ENCODE measurements around the gene IWS1.

IWS1 gene

GRCh38 chr2:127449414-127449813, 76.9 kb downstream of the IWS1 start:
- Histone ChIP-seq H3K27ac (ENCODE audit: low read length) (peak overlapping the region; percentile 32), H3K9ac (ENCODE audit: low read length) (no peak overlapping the region), H3K4me1 (ENCODE audit: control insufficient read depth, low read depth, low read length) (peaks cover 12% of the 10 kb centered on the region), H3K4me3 (ENCODE audit: low read length) (no peak overlapping the region), H3K9me3 (ENCODE audit: control insufficient read depth, low read depth, low read length) (no peaks in the 10 kb centered on the region), H3K36me3 (ENCODE audit: control insufficient read depth, low read depth, low read length) (no peaks in the 10 kb centered on the region), H3K27me3 (ENCODE audit: control insufficient read depth, insufficient read depth, low read length) (no peaks in the 10 kb centered on the region)

DNA sequence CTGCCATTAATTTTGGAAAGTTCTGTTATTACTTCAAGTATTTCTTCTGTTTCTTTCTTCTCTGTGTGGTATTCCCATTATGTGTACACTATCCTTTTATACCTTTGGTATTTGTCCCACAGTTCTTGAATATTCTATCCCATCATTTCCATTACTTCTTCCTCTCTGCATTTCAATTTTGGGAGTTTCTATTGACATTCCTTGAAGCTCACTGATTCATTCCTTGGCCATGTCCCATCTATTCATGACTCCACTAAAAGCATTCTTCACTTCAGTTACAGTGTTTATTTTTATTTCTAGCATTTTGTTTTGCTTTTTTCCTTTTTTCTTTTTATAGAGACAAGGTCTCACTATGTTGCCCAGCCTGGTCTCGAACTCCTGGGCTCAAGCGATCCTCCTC, 77.8 kb downstream of the IWS1 start:
- no peak overlapping the region for H3K9ac ChIP-seq (ENCODE audit: low read length)
- H3K4me1 ChIP-seq (ENCODE audit: control insufficient read depth, low read depth, low read length), result peaks cover 12% of the 10 kb centered on the region
- no peaks in the 10 kb centered on the region for H3K27me3 ChIP-seq (ENCODE audit: control insufficient read depth, insufficient read depth, low read length)
- H3K9me3 ChIP-seq (ENCODE audit: control insufficient read depth, low read depth, low read length), result no peaks in the 10 kb centered on the region
- no peak overlapping the region for H3K27ac ChIP-seq (ENCODE audit: low read length)
- no peak overlapping the region for H3K4me3 ChIP-seq (ENCODE audit: low read length)
- H3K36me3 ChIP-seq (ENCODE audit: control insufficient read depth, low read depth, low read length), result no peaks in the 10 kb centered on the region

DNA sequence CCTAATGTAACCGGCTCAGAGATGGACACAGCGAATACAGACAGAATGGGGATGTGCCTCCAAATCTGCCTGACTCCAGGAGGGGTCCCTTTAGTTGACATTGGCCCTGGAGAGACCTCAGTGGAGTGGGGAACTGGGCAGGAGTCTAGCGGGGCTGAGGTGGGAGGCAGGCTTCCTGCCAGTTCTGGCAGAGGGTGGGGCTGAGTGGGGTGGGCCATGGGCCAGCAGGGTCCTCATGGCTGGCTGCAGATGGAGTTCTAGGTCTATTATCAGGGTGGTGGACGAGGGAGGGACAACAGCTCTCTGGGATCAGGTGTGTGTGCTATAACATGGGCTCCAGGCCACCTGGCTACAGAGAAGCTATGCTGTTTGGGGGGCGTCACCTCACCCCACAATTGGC, 86.9 kb downstream of the IWS1 start:
- no peaks in the 10 kb centered on the region for H3K4me1 ChIP-seq (ENCODE audit: control insufficient read depth, low read depth, low read length)
- H3K9ac ChIP-seq (ENCODE audit: low read length), result no peak overlapping the region
- H3K27me3 ChIP-seq (ENCODE audit: control insufficient read depth, insufficient read depth, low read length), result no peaks in the 10 kb centered on the region
- H3K36me3 ChIP-seq (ENCODE audit: control insufficient read depth, low read depth, low read length), result no peaks in the 10 kb centered on the region
- no peak overlapping the region for H3K27ac ChIP-seq (ENCODE audit: low read length)
- no peaks in the 10 kb centered on the region for H3K9me3 ChIP-seq (ENCODE audit: control insufficient read depth, low read depth, low read length)
- H3K4me3 ChIP-seq (ENCODE audit: low read length), result no peak overlapping the region

DNA sequence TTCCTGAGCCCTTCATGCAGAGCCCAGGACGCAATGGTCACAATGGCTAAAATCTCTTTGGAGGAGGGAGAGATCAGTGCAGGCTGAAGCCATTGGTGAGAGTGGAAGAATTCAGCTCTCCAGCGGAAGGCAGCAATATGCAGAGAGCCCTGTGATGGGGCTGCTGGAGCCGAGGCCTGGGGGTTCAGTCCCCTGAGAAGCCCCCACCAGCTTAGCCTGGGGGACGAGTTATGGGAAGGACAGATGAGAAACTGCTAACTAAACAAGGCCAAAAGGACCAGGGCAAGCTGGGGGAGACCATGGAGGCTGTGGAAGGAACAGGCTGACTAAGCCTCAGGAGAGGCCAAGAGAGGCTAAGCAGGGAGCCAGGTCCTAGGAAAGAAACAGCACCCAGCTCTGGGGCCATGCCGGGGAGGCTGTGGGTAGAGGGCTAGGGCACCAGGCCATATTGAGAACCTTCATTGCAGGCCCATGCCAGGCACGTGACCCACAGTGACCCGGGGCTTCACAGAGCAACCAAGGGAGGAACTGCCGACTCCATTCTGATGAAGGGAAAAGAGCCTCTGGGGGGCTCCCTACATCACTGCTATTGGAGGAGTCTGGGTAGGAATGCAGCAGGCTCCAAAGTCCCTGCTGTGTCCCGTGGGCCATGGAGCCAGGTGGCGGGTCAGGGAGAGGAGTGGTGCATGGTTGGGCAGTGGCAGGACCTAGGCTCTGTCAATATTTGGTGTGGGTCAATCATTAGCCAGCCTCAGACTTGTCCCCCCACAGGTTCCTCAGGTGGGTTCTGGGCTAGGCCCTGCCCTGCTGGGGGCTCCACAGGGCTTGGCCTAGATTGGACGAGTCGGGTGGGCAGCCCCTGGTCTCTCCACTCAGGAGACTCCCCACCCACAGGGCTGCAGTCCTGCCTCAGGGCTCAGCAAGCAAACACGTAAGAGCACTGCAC, 88.2 kb downstream of the IWS1 start:
- H3K4me1 ChIP-seq (ENCODE audit: control insufficient read depth, low read depth, low read length), result no peaks in the 10 kb centered on the region
- no peak overlapping the region for H3K9ac ChIP-seq (ENCODE audit: low read length)
- H3K4me3 ChIP-seq (ENCODE audit: low read length), result no peak overlapping the region
- H3K9me3 ChIP-seq (ENCODE audit: control insufficient read depth, low read depth, low read length), result no peaks in the 10 kb centered on the region
- no peaks in the 10 kb centered on the region for H3K27me3 ChIP-seq (ENCODE audit: control insufficient read depth, insufficient read depth, low read length)
- H3K27ac ChIP-seq (ENCODE audit: low read length), result no peak overlapping the region
- H3K36me3 ChIP-seq (ENCODE audit: control insufficient read depth, low read depth, low read length), result no peaks in the 10 kb centered on the region

- Histone ChIP-seq H3K4me3 (ENCODE audit: low read length) (no peak overlapping the region), H3K27me3 (ENCODE audit: control insufficient read depth, insufficient read depth, low read length) (no peaks in the 10 kb centered on the region), H3K4me1 (ENCODE audit: control insufficient read depth, low read depth, low read length) (no peaks in the 10 kb centered on the region), H3K9me3 (ENCODE audit: control insufficient read depth, low read depth, low read length) (no peaks in the 10 kb centered on the region), H3K27ac (ENCODE audit: low read length) (no peak overlapping the region), H3K36me3 (ENCODE audit: control insufficient read depth, low read depth, low read length) (no peaks in the 10 kb centered on the region), H3K9ac (ENCODE audit: low read length) (no peak overlapping the region)
These were observed 89.2 kb downstream of the IWS1 start for GRCh38 chr2:127437056-127437455.

GRCh38 chr2:127434515-127434914, 91.8 kb downstream of the IWS1 start:
- Histone ChIP-seq H3K4me1 (ENCODE audit: control insufficient read depth, low read depth, low read length) (no peaks in the 10 kb centered on the region), H3K27ac (ENCODE audit: low read length) (no peak overlapping the region), H3K4me3 (ENCODE audit: low read length) (no peak overlapping the region), H3K27me3 (ENCODE audit: control insufficient read depth, insufficient read depth, low read length) (no peaks in the 10 kb centered on the region), H3K36me3 (ENCODE audit: control insufficient read depth, low read depth, low read length) (no peaks in the 10 kb centered on the region), H3K9ac (ENCODE audit: low read length) (no peak overlapping the region), H3K9me3 (ENCODE audit: control insufficient read depth, low read depth, low read length) (no peaks in the 10 kb centered on the region)

DNA sequence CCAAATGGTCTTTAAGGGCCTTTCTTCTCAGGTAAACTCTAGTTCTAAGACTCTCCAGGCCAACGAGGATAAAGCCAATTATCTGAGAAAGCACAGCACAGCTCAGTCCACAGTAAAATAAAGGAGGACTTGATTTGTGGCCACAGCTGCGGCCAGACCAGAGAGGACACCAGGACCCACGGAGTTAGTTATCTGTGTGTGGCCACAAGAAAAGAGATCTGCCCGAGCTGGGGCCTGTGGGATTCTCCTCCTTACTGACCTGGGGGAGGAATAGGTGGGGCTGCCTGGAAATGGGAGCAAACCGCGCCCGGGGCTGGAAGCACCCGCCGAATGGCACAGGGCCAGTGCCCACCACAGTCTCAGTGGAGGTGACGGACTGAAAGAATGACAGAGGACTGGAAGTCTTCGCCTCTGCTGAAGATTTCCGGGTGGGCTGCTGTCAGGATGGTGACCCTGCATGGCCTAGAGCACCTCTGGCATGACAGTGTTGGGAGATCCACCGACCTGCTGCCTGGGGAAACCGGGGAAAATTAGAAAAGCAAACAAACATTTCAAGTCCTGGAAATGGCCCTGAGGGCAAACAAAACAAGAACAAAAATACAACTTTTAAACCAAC, 94.8 kb downstream of the IWS1 start:
- Histone ChIP-seq H3K4me1 (ENCODE audit: control insufficient read depth, low read depth, low read length) (no peaks in the 10 kb centered on the region), H3K27ac (ENCODE audit: low read length) (no peak overlapping the region), H3K9ac (ENCODE audit: low read length) (no peak overlapping the region), H3K4me3 (ENCODE audit: low read length) (no peak overlapping the region), H3K27me3 (ENCODE audit: control insufficient read depth, insufficient read depth, low read length) (no peaks in the 10 kb centered on the region), H3K36me3 (ENCODE audit: control insufficient read depth, low read depth, low read length) (no peaks in the 10 kb centered on the region), H3K9me3 (ENCODE audit: control insufficient read depth, low read depth, low read length) (no peaks in the 10 kb centered on the region)

Measured in iPS-18a (cell line).